Stimulated activated CD8-positive, alpha-beta memory T cell treated with anti-CD3 and anti-CD28 coated beads, Interleukin-12 subunit alpha, Interleukin-12 subunit beta, amount 100 ng/mL, for 24 hours (primary cell): Measurements from ENCODE around the gene SMIM27.
"Not testable (repeated sequence)": the region's sequence is repeated elsewhere in the genome, so short reads cannot be mapped to it uniquely, and the experiment has no call there.

Source experiments
- DNase-seq: peaks from one replicate; pipeline ENCODE4 v3.0.0-alpha.2; 2020; ENCODE audit errors: extremely low read depth

SMIM27 gene, protein sequence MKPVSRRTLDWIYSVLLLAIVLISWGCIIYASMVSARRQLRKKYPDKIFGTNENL

DNA sequence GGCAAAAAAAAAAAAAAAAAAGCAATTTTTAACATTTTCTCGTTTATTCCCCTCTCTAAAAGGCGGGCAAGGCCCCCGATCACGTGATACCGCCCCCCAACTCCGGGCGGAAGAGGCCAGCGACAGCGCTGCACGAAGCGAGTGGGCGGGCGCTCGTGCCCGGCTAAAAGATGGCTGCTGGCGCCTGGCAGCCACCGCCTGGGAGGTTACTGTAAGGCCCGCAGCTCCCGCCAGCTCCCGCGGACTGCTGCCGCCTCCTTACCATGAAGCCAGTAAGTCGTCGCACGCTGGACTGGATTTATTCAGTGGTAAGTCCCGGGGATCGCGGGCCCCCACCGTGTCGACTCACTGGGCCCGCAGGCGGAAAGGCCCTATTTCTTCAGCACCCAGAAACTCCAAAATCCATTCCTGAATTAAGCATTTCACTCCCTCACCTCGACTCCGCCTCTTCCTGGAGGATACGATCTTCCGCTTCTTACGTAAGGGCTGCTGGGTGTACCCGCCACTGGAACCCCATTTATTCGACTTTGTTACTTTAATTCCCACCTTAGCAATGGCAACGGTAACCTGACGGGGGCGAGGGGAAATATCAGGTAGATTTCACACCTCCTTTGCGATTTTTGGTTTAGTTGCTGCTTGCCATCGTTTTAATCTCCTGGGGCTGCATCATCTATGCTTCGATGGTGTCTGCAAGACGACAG lies at the start of gene SMIM27, which contains the start of gene TOPORS:
SMIM27 (plus strand) TSS at position 156 of the 701 bp plus-strand sequence; CDS start at position 264, 108 bp downstream.
TOPORS (minus strand) TSS at position 415 of the 701 bp plus-strand sequence; CDS start at position 265, 150 bp downstream.
- peak; percentile 74 for DNase-seq

GRCh38 chr9:32502464-32502863 lies 49.7 kb upstream of the SMIM27 start:
- no peak for DNase-seq

DNA sequence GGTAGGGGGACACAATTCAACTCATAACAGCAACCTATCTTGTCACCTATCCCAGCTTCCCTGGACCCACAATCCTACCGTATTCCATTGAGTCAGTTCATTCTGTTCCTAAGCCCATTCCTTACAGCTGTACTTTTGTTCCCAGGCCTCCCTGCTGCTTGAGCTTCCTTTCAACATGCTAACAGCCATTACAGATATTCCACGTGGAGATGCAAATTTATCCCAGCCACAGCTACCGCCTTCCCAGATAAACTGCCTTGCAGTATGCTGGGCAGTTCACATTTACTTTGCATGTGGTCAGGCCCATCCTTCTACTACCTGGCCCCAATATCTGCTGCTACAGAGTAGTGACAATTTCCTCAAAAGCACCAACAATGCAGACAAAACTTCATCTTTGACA lies 49.1 kb upstream of the SMIM27 start:
- no peak for DNase-seq

DNA sequence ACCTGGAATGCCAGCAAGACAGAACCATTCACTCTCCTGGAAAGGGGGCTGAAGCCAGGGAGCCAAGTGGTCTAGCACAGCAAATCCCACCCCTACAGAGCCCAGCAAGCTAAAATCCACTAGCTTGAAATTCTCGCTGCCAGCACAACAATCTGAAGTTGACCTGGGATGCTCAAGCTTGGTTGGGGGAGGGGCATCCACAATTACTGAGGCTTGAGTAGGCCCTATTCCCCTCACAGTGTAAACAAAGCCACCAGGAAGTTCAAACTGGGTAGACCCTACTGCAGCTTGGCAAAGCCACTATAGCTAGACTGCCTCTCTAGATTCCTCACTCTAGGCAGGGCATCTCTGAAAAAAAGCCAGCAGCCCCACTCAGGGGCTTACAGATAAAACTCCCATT lies 43.4 kb upstream of the SMIM27 start:
- DNase-seq, result no peak

DNA sequence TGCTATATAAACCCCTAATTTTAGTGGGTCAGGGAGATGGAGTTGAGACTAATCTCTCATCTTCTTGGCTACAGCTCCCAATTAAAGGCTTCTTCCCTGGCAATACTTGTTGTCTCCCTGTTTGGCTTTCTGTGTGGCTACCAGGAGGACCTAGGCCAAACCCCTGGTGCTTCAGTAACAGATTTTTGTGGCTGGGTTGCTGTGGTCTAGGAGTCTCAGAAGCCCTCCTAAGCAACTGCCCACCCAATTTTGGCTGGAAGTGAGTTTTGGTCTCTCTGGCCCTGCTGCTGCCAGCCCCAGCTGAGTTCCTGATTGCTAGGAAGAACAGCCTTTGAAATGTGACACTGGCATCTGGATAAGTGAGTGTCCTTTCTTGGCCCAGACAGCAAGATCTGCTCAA lies 35.9 kb upstream of the SMIM27 start:
- no peak for DNase-seq

DNA sequence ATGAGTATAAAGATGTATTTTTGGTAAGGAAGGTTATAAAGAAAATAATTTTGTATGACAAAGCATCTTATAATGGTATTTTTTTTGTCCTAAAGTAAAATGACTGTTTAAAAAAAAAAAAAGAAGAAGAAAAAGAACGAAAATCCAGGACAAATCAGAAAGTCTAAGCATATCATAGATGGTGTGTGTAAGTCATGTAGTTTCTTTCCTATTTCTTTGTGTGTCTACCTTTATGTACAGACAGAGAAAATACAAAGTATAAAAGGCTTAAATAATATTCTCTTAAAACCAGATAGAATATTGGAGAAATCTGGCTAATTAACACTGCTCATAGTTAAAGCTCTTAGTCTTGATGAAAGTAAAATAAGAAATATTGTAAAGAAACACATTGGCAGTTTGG lies 33.9 kb upstream of the SMIM27 start:
- DNase-seq, result no peak

DNA sequence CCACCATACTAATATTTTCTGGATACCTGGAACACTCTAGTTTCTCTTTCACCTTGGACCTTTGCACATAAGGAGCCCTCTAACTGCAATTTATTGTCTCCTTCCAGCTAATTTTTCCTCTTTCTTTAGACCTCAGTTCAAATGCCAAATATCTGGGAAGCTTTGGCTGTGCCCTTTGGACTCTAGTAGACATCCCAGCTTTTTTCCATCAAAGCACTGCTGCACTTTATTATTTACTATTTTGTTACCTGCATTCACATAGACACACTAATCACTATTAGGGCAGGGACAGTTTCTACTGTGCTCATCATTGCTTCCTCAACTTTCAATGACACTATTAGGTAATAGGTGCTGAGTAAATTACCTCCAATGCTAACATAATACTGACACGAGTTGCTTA lies 28.2 kb upstream of the SMIM27 start:
- DNase-seq, result no peak

DNA sequence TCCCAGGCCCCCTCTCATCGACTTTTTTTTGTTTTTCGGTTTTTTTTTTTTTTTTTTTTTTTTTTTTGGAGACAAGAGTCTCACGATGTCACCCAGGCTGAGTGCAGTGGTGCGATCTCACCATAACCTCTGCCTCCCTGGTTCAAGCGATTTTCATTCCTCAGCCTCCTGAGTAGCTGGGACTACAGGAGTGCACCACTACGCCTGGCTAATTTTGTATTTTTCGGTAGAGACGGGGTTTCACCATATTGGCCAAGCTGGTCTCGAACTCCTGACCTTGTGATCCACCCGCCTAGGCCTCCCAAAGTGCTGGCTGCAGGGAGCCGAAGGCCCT lies 27.6 kb upstream of the SMIM27 start:
- not testable (repeated sequence) for DNase-seq

DNA sequence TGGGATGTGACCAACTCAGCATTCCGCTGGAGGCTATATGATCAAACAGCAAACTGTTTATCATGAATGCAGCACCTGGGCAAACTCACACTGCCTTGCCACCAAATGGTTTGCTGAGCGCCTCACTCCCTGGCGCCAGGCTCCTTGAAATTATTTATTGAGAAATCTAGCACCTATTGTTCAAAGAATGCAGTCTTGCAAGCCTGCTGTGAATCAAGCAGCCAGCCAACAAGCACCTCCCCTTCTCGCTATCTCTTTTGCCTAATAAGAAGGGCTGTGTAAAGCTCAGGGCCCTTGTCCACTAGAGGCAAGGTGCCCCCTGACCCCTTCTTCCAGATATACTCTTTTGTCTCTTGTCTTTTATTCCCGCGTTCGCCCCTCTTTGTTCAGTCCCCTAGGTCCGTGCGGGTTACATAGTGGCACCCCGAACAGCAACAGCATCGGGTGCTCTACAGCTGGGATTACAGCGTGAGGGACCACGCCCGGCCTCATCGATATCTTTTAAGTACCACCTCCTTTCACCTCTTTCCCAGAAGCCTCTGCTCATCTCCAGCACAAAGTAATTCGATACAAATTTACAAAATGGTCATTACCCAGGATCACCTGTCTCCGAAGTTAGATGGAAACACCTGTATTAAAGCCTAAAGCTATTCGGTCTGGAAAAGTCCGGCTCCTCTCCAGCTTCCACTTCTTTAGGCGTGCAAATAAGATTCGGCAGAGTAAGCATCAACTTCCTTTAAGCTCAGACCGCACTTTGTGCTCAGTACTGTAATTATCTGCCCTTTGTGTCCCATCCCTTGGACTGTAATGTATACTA lies 27.0 kb upstream of the SMIM27 start:
- DNase-seq, result no peak

- DNase-seq, result no peak
These were observed 26.5 kb upstream of the SMIM27 start for GRCh38 chr9:32525709-32526030.

DNA sequence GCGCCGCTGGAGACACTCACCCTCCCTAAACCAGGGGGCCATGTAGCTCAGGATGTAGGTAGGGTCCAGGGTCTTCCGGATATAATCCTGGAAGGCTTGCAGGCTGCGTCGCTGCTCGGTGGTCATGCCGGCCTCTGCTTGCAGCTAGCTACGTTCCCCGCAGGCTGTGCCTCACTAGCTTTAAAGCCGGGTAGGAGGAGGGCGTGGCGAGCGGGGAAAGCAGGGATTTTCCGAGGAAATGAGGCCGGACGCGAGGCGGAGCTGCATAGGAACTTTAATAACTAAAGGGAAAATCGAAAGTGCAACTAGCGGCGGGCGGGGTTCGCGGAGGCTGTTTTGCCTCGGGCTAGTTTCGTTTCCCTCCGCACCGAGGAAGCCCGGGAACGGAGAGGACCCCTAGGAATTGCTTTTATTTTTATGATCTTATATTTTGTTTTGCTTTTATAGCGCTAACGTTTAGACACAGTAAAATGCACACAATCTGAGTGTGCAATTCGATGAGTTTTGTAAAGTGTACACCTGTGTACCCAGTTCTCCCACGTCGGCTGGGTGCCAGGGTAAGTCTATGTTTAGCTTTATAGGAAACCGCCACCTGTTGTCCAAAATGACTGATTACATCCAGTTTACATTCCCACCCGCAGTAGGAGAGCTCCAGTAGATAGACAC lies 26.0 kb upstream of the SMIM27 start, which contains the start of gene RIGI:
RIGI (minus strand) TSS at position 156 of the 666 bp plus-strand sequence; CDS start at position 126, 30 bp downstream.
- peak; percentile 49 for DNase-seq

DNA sequence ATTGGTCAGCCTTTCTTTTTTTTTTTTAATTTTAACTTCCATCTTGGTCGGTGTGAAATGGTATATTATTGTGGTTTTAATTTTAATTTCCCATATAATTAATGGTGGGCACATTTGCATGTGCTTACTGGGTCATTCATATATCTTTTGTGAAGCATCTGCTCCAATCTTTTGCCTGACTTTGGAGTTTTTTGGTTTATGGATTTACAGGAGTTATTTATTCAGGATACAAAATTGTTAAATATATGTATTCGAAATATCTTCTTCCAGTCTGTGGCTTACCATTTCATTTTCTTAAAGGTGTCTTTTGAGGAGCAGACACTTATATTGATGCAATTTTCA lies 25.4 kb upstream of the SMIM27 start:
- DNase-seq, result no peak

DNA sequence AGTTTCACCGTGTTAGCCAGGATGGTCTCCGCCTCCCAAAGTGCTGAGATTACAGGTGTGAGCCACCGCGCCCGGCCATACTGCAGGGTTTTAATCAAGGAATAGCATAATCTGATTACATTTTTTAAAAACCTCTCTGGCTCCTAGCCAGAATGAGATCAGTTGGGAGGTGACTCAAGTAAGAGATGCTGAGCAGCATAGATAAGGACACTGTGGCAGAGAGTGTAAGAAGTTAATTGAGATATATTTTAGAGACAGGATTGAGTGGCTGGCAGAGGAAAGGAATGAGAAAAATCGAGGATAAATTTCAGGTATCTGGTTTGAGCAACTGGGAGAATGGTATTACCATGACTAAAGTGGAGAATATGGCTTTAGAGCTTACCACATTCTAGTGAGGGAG lies 18.8 kb upstream of the SMIM27 start:
- DNase-seq, result no peak

- DNase-seq, result no peak
These were observed 18.3 kb upstream of the SMIM27 start for GRCh38 chr9:32533816-32534215.

DNA sequence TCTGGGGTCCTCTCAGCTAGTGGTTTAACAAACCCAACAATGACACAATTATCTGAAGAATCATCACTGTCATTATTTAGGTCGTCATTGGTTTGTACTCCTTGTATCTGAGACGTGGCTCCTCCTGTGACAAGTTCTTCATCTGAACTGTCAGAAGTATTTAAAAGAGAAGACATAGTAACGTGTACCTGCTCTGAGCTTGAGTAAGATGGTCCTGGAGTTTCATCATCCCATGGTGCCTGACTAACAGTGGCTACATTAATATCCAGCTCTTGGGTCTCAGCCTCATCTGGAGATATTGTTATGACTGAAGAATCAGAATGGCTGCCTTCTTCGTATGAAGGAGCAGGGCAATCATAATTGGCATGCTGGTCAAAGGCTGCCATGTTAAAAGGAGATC lies 9.1 kb upstream of the SMIM27 start:
- no peak for DNase-seq

DNA sequence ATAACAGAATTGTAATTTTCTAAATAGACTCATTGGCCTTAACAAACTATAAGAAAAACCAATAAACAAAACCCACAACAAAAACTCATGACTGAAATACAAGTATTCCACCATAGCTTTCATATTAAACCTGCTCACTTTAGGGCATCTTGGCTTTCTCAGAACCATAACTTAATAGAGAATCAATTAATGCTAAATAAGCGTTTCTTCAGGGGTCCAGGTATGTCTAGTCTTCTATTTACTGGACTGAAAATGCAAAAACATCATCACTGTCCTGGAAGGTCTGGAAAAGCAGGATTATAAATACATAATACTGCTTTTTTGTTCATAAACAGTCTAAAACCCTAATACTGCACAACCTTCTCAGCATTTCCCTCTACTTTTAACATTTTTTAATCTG lies 6.2 kb upstream of the SMIM27 start:
- no peak for DNase-seq

DNA sequence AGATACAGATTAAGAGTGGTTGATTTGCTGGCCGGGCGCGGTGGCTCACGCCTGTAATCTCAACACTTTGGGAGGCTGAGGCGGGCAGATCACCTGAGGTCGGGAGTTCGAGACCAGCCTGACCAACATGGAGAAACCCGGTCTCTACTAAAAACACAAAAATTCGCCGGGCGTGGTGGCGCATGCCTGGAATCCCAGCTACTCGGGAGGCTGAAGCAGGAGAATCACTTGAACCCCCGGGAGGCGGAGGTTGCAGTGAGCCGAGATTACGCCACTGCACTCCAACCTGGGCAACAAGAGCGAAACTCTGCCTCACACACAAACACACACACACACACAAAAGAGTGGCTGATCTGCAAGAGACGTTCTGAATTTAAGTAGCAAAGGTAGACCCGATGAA lies 3.9 kb upstream of the SMIM27 start:
- not testable (repeated sequence) for DNase-seq

GRCh38 chr9:32550150-32550561 lies 2.0 kb upstream of the SMIM27 start:
- DNase-seq, result no peak

DNA sequence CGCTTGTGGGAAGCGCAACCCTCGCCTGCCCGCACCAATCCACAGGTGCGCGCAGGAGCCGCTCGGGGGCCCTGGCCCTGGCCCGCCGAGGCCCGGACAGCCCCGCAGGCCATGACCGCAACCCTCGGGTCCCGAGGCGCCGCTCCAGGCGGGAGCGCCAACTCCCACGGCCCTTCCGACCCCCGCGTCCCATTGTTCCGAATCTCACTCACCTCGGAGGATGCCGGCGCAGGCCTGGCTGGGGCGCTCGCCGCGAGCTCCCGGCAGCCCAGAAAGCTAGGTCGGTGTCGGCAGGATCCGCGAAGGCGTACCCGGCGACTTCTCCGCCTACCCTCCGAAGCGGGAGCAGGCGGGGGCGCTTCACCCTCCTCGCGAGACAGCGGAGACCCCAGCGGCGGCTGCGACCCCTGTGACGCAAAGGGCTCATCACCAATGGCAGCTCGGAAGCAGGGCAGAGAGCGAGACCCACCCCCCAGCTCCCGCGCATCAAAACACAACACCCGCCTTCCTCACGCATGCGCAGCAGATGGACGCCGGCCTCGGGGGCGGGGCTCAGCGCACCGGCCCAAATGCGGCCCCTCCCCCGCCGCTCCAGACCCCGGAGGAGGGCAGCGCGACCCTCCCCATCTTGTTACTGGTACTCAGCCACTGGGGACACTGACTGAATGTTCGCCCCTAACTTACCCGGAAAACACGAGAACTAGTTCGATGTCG lies 1.4 kb upstream of the SMIM27 start:
- peak; percentile 80 for DNase-seq

GRCh38 chr9:32551276-32552051 lies 663 bp upstream of the SMIM27 start:
- peak; percentile 7 for DNase-seq

DNA sequence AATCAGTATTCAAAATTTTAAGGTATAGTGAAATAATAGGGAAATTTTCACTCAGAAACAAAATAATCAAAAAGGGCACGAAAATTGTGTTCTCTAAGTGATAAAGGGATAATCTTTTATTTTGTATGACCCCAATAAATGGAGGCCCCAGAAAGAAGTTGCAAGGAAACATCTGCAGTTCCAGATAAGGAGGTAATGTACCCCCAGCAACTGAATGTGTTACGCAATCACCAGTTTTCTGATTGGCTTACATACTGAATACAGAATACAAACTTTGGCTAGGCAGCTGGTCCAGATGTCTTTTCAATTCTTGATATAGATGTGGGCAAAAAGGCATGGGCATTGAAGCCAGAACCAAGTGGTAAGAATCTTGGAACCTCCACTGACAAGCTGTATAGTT lies 2.0 kb downstream of the SMIM27 start:
- no peak for DNase-seq
